ENCODE data around the gene SLC39A7. TPM values are rescaled to one million over a fixed set of nuclear protein-coding genes. Genes with fewer than 3 reads are reported as not detected.
A peak's percentile ranks its signal among the peaks of the same experiment; 100 is the strongest.

The SLC39A7 gene
- total RNA-seq, 2 donors from 2014 or later: 123 to 163 TPM

DNA sequence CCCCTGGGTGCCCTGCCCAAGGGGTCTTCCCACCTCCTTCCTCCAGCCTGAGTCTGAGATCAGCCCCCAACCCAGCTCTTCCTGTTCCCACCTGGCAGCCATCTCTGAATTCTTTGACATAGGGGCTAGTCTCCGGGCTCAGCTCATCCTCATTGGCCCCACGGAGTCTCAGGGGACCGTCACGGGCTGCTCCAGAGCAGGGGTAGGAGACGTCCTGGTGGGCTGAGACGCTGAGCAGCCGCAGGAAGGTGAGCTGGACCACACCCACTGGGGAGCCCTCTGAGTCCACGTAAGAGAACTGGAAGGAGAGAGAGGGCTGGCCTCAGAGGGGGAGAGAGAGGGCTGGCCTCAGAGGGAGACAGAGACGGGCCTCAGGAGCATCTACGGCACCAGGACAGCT, 36.5 kb upstream of the SLC39A7 start:
- no peak overlapping the region for H3K27ac ChIP-seq (ENCODE audit: low read depth, low read length)
- H3K9me3 ChIP-seq (ENCODE audit: control insufficient read depth, low read length): no peaks in the 10 kb centered on the region
- peak; percentile 39 for DNase-seq
- Mint-ChIP-seq H3K4me3 (no peak overlapping the region), H3K9me3 (no peaks in the 10 kb centered on the region), H3K4me1 (no peaks in the 10 kb centered on the region), H3K27ac (no peak overlapping the region), H3K36me3 (ENCODE audit: low read depth) (no peaks in the 10 kb centered on the region), H3K27me3 (ENCODE audit: insufficient read depth) (peaks cover 37% of the 10 kb centered on the region)
- H3K36me3 ChIP-seq (ENCODE audit: control insufficient read depth, insufficient read depth, low read length): no peaks in the 10 kb centered on the region
- no peak overlapping the region for H3K4me3 ChIP-seq (ENCODE audit: low read length)
- H3K27me3 ChIP-seq (ENCODE audit: control insufficient read depth, insufficient read depth, low read length, poor library complexity, severe bottlenecking): peaks cover 15% of the 10 kb centered on the region
- TF ChIP-seq, protein P1, sequence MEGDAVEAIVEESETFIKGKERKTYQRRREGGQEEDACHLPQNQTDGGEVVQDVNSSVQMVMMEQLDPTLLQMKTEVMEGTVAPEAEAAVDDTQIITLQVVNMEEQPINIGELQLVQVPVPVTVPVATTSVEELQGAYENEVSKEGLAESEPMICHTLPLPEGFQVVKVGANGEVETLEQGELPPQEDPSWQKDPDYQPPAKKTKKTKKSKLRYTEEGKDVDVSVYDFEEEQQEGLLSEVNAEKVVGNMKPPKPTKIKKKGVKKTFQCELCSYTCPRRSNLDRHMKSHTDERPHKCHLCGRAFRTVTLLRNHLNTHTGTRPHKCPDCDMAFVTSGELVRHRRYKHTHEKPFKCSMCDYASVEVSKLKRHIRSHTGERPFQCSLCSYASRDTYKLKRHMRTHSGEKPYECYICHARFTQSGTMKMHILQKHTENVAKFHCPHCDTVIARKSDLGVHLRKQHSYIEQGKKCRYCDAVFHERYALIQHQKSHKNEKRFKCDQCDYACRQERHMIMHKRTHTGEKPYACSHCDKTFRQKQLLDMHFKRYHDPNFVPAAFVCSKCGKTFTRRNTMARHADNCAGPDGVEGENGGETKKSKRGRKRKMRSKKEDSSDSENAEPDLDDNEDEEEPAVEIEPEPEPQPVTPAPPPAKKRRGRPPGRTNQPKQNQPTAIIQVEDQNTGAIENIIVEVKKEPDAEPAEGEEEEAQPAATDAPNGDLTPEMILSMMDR (conservative IDR thresholded peaks at IDR 0.05): no peak
- no peaks in the 10 kb centered on the region for H3K4me1 ChIP-seq (ENCODE audit: control insufficient read depth, insufficient read depth, low read length)
- no peak overlapping the region for H3K9ac ChIP-seq (ENCODE audit: extremely low read depth, low read length, poor library complexity, severe bottlenecking)
- 52 to 74% methylated on average over 4 to 10 of the region's 10 CpGs for WGBS, 2 experiments (ENCODE audit: insufficient coverage in 1 of 2, insufficient read length in 1 of 2)

DNA sequence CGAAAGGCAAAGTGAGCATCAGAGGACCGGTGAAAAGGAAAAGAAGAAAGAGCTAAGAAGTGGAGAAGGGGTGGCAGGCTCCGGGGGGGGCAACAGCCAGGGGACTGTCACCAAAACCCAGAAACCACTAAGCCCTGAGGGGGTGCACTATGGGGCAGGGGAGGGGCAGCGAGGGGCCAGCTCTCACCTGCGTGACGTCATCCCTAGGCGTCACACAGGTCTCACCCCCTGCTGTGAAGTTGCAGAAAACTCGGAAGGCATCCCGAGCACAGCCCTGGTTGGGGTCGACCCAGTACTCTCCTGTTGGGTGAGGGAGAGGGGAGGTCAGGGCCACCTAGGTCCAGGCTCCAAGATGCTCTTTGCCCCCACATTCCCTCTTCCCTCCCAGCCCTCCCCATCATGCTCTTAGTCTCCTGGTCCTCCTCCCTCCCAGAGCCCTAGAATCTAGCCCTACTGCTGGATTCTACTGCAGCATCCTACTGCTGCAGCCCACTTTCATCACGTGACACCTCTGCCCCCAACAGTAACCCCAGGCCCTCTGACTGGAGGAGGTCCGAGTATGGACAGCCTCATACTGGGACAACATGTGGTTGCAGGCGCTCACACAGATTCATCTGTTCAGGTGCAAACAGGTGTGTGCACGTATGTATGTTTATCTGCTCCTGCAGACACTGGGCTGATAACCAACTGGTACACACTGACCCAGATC, 35.8 kb upstream of the SLC39A7 start:
- Histone ChIP-seq H3K4me3 (ENCODE audit: low read length) (no peak overlapping the region), H3K9me3 (ENCODE audit: control insufficient read depth, low read length) (no peaks in the 10 kb centered on the region), H3K27me3 (ENCODE audit: control insufficient read depth, insufficient read depth, low read length, poor library complexity, severe bottlenecking) (peaks cover 15% of the 10 kb centered on the region), H3K27ac (ENCODE audit: low read depth, low read length) (no peak overlapping the region), H3K36me3 (ENCODE audit: control insufficient read depth, insufficient read depth, low read length) (no peaks in the 10 kb centered on the region), H3K9ac (ENCODE audit: extremely low read depth, low read length, poor library complexity, severe bottlenecking) (no peak overlapping the region), H3K4me1 (ENCODE audit: control insufficient read depth, insufficient read depth, low read length) (no peaks in the 10 kb centered on the region)
- no peak overlapping the region for H3K4me3 Mint-ChIP-seq
- no peak overlapping the region for H3K27ac Mint-ChIP-seq
- peak; percentile 45 for DNase-seq
- TF ChIP-seq, protein P1 (conservative IDR thresholded peaks at IDR 0.05): no peak
- 76 to 91% methylated on average over 7 to 14 of the region's 14 CpGs for WGBS, 2 experiments (ENCODE audit: insufficient coverage in 1 of 2, insufficient read length in 1 of 2)
- peaks cover 37% of the 10 kb centered on the region for H3K27me3 Mint-ChIP-seq (ENCODE audit: insufficient read depth)
- no peaks in the 10 kb centered on the region for H3K4me1 Mint-ChIP-seq
- no peaks in the 10 kb centered on the region for H3K9me3 Mint-ChIP-seq
- no peaks in the 10 kb centered on the region for H3K36me3 Mint-ChIP-seq (ENCODE audit: low read depth)

DNA sequence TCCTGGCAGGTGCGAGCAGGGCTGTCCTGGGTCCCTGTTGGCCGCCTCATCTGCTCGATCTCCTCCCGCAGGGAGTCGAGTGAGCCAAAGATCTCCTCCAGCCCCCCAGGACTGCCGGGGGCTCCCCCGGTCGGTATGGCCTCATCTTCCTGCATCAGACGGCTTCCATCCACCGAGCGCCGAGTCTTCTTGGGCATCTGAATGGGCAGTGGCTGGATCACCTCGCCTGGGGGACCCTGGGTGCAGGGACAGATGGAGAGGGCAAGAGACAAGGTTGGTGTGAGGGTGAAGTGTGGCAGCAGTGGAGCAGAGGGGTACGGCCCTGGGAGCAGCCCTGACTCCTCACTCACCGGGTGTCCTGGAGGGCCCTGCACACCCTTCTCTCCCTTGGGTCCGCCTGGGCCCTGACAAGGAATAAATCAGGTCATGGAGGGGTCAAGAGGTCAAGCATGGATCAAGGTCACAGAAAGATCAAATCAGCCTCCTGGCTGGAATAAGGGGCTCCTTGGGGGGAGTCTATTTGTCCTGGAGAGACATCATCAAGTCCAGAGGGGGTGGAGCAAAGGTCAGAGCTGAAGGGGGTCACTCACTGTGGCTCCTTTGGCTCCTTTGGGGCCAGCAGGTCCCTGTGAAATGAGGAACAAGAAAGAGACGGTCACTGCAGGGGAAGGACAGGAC, 34.9 kb upstream of the SLC39A7 start:
- Mint-ChIP-seq H3K27ac (no peak overlapping the region), H3K9me3 (no peaks in the 10 kb centered on the region), H3K4me1 (no peaks in the 10 kb centered on the region), H3K4me3 (no peak overlapping the region), H3K27me3 (ENCODE audit: insufficient read depth) (peaks cover 37% of the 10 kb centered on the region), H3K36me3 (ENCODE audit: low read depth) (no peaks in the 10 kb centered on the region)
- 87 to 93% methylated on average over 4 to 17 of the region's 17 CpGs for WGBS, 2 experiments (ENCODE audit: insufficient coverage in 1 of 2, insufficient read length in 1 of 2)
- TF ChIP-seq, protein P1 (conservative IDR thresholded peaks at IDR 0.05): no peak
- Histone ChIP-seq H3K4me3 (ENCODE audit: low read length) (no peak overlapping the region), H3K9me3 (ENCODE audit: control insufficient read depth, low read length) (no peaks in the 10 kb centered on the region), H3K27ac (ENCODE audit: low read depth, low read length) (no peak overlapping the region), H3K27me3 (ENCODE audit: control insufficient read depth, insufficient read depth, low read length, poor library complexity, severe bottlenecking) (peaks cover 15% of the 10 kb centered on the region), H3K36me3 (ENCODE audit: control insufficient read depth, insufficient read depth, low read length) (no peaks in the 10 kb centered on the region), H3K4me1 (ENCODE audit: control insufficient read depth, insufficient read depth, low read length) (no peaks in the 10 kb centered on the region), H3K9ac (ENCODE audit: extremely low read depth, low read length, poor library complexity, severe bottlenecking) (no peak overlapping the region)
- no peak for DNase-seq

Data from endodermal cell (in vitro differentiated cells).